ENCODE results near the gene ZNF366.

- TF ChIP-seq EZH2 (IDR thresholded peaks at IDR 0.05; ENCODE audit: insufficient read depth, poor library complexity, severe bottlenecking) (no peak), EZH2phosphoT487 (IDR thresholded peaks at IDR 0.05; ENCODE audit: insufficient read depth, low read depth) (no peak)
Observed at GRCh38 chr5:72452515-72453245, 54.5 kb downstream of the ZNF366 start.
